SK-N-SH treated with all-trans-retinoic acid at 6 μM for 48 hours (cell line): ENCODE results near the gene MT1H.
"Not testable (repeated sequence)": the region's sequence is repeated elsewhere in the genome, so short reads cannot be mapped to it uniquely, and the experiment has no call there.

Experiments
- ARNTL ChIP-seq: fragments of 450-650 bp; formaldehyde crosslinking; IDR thresholded peaks from 2 replicates; pipeline ENCODE4 v1.5.0; 2020; ENCODE audit warnings: low read depth, mild to moderate bottlenecking, moderate library complexity, borderline replicate concordance
- CREB5 ChIP-seq: fragments of 250-450 bp; sonication (Bioruptor Pico); IDR thresholded peaks from 2 replicates; pipeline ENCODE4 v1.5.1; 2020; ENCODE audit warnings: low read depth, mild to moderate bottlenecking, moderate library complexity
- ESRRG ChIP-seq: fragments of 250-450 bp; sonication (Bioruptor Pico); IDR thresholded peaks from 2 replicates; pipeline ENCODE4 v1.6.1; 2021; ENCODE audit warnings: mild to moderate bottlenecking
- GLIS3 ChIP-seq: fragments of 250-450 bp; sonication (Bioruptor Pico); IDR thresholded peaks from 2 replicates; pipeline ENCODE4 v1.5.0; 2020; ENCODE audit warnings: mild to moderate bottlenecking, moderate library complexity
- ISL1 ChIP-seq: fragments of 250-450 bp; sonication (Bioruptor Pico); IDR thresholded peaks from 2 replicates; pipeline ENCODE4 v2.1.2; 2022; ENCODE audit warnings: mild to moderate bottlenecking, moderate library complexity
- OSR1 ChIP-seq: fragments of 250-450 bp; sonication (Bioruptor Pico); IDR thresholded peaks from 2 replicates; pipeline ENCODE4 v1.8.0; 2022; ENCODE audit warnings: moderate library complexity, mild to moderate bottlenecking, inconsistent platforms
- RARB ChIP-seq: fragments of 250-450 bp; sonication (Bioruptor Pico); IDR thresholded peaks from 2 replicates; pipeline ENCODE4 v1.8.0; 2021; ENCODE audit warnings: mild to moderate bottlenecking, moderate library complexity
- SNAI2 ChIP-seq: fragments of 250-450 bp; sonication (Bioruptor Pico); IDR thresholded peaks from 2 replicates; pipeline ENCODE4 v1.5.0; 2020; ENCODE audit warnings: mild to moderate bottlenecking, moderate library complexity
- ZFP3 ChIP-seq: fragments of 250-450 bp; sonication (Bioruptor Pico); IDR thresholded peaks from 2 replicates; pipeline ENCODE4 v1.5.0; 2020; ENCODE audit warnings: mild to moderate bottlenecking, moderate library complexity
- ZNF565 ChIP-seq: fragments of 450-650 bp; formaldehyde crosslinking; conservative IDR thresholded peaks from 2 replicates; pipeline ENCODE4 v1.5.0; 2020; ENCODE audit warnings: low read depth, mild to moderate bottlenecking, moderate library complexity
- ZNF70 ChIP-seq: fragments of 450-650 bp; formaldehyde crosslinking; IDR thresholded peaks from 2 replicates; pipeline ENCODE4 v1.5.0; 2020; ENCODE audit warnings: mild to moderate bottlenecking, moderate library complexity
- TF ChIP-seq, protein P1 (sequence below): fragments of 250-450 bp; sonication (Bioruptor Pico); IDR thresholded peaks from 2 replicates; pipeline ENCODE4 v1.5.1; 2021; ENCODE audit warnings: mild to moderate bottlenecking, moderate library complexity
- TF ChIP-seq, protein P2 (sequence below): fragments of 250-450 bp; sonication (Bioruptor Pico); IDR thresholded peaks from 2 replicates; pipeline ENCODE4 v1.5.0; 2020; ENCODE audit warnings: mild to moderate bottlenecking, moderate library complexity
- TF ChIP-seq, protein P3 (sequence below): fragments of 250-450 bp; sonication (Bioruptor Pico); IDR thresholded peaks from 2 replicates; pipeline ENCODE4 v1.8.0; 2020; ENCODE audit warnings: mild to moderate bottlenecking, moderate library complexity, borderline replicate concordance

GRCh38 chr16:56621665-56622445 lies 47.8 kb upstream of the MT1H start:
- not testable (repeated sequence) for TF ChIP-seq OSR1 (CRISPR knock-in tag); CREB5; ZNF70 (CRISPR knock-in tag); SNAI2 (CRISPR knock-in tag); ARNTL (CRISPR knock-in tag); ESRRG (CRISPR knock-in tag); ISL1; ZFP3 (CRISPR knock-in tag); GLIS3 (CRISPR knock-in tag); ZNF565 (CRISPR knock-in tag); RARB (CRISPR knock-in tag)
- TF ChIP-seq, protein P1, sequence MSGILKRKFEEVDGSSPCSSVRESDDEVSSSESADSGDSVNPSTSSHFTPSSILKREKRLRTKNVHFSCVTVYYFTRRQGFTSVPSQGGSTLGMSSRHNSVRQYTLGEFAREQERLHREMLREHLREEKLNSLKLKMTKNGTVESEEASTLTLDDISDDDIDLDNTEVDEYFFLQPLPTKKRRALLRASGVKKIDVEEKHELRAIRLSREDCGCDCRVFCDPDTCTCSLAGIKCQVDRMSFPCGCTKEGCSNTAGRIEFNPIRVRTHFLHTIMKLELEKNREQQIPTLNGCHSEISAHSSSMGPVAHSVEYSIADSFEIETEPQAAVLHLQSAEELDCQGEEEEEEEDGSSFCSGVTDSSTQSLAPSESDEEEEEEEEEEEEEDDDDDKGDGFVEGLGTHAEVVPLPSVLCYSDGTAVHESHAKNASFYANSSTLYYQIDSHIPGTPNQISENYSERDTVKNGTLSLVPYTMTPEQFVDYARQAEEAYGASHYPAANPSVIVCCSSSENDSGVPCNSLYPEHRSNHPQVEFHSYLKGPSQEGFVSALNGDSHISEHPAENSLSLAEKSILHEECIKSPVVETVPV (CRISPR knock-in tag), result not testable (repeated sequence)
- TF ChIP-seq, protein P2, sequence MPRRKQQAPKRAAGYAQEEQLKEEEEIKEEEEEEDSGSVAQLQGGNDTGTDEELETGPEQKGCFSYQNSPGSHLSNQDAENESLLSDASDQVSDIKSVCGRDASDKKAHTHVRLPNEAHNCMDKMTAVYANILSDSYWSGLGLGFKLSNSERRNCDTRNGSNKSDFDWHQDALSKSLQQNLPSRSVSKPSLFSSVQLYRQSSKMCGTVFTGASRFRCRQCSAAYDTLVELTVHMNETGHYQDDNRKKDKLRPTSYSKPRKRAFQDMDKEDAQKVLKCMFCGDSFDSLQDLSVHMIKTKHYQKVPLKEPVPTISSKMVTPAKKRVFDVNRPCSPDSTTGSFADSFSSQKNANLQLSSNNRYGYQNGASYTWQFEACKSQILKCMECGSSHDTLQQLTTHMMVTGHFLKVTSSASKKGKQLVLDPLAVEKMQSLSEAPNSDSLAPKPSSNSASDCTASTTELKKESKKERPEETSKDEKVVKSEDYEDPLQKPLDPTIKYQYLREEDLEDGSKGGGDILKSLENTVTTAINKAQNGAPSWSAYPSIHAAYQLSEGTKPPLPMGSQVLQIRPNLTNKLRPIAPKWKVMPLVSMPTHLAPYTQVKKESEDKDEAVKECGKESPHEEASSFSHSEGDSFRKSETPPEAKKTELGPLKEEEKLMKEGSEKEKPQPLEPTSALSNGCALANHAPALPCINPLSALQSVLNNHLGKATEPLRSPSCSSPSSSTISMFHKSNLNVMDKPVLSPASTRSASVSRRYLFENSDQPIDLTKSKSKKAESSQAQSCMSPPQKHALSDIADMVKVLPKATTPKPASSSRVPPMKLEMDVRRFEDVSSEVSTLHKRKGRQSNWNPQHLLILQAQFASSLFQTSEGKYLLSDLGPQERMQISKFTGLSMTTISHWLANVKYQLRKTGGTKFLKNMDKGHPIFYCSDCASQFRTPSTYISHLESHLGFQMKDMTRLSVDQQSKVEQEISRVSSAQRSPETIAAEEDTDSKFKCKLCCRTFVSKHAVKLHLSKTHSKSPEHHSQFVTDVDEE, result not testable (repeated sequence)
- TF ChIP-seq, protein P3, sequence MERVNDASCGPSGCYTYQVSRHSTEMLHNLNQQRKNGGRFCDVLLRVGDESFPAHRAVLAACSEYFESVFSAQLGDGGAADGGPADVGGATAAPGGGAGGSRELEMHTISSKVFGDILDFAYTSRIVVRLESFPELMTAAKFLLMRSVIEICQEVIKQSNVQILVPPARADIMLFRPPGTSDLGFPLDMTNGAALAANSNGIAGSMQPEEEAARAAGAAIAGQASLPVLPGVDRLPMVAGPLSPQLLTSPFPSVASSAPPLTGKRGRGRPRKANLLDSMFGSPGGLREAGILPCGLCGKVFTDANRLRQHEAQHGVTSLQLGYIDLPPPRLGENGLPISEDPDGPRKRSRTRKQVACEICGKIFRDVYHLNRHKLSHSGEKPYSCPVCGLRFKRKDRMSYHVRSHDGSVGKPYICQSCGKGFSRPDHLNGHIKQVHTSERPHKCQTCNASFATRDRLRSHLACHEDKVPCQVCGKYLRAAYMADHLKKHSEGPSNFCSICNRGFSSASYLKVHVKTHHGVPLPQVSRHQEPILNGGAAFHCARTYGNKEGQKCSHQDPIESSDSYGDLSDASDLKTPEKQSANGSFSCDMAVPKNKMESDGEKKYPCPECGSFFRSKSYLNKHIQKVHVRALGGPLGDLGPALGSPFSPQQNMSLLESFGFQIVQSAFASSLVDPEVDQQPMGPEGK (CRISPR knock-in tag), result not testable (repeated sequence)
